ENCODE data around the gene RYR1. TPM values are rescaled to one million over a fixed set of nuclear protein-coding genes. Genes with fewer than 3 reads are reported as not detected.

Gene RYR1
- total RNA-seq, 2 experiments from 2014 or later: 0.20 to 1.2 TPM

- no peaks in the 10 kb centered on the region for H3K4me1 Mint-ChIP-seq (ENCODE audit: low read depth)
- H3K27ac Mint-ChIP-seq: no peak overlapping the region
- ChIA-PET POLR2A (no interaction called here), CTCF (no interaction called here)
- no peak overlapping the region for H3K4me3 Mint-ChIP-seq
- H3K4me3 ChIP-seq (ENCODE audit: low read length): no peak overlapping the region
- H3K27me3 ChIP-seq (ENCODE audit: control insufficient read depth in 1 of 2, insufficient read depth in 2 of 2, low read length in 2 of 2): no peaks in the 10 kb centered on the region
- H3K4me1 ChIP-seq (ENCODE audit: insufficient read depth, low read length): no peaks in the 10 kb centered on the region
- intact Hi-C loops (cut with DNase I, micrococcal nuclease): no loop called here
- H3K27me3 Mint-ChIP-seq: peaks cover 10% of the 10 kb centered on the region
- no peak for TF ChIP-seq CTCF (IDR thresholded peaks at IDR 0.05)
- no peaks in the 10 kb centered on the region for H3K36me3 Mint-ChIP-seq (ENCODE audit: low read depth)
- ATAC-seq (ENCODE audit: poor library complexity) (no peak), DNase-seq (no peak)
- H3K9me3 ChIP-seq (ENCODE audit: control insufficient read depth in 1 of 2, insufficient read depth in 1 of 2, low read length in 2 of 2): peaks cover 0 to 8% of the 10 kb centered on the region in 2 experiments
- H3K36me3 ChIP-seq (ENCODE audit: insufficient read depth, low read length): no peaks in the 10 kb centered on the region
- peaks cover 3% of the 10 kb centered on the region for H3K9me3 Mint-ChIP-seq
- no peak overlapping the region for H3K27ac ChIP-seq (ENCODE audit: low read depth in 1 of 2, low read length in 2 of 2)
Observed at GRCh38 chr19:38448225-38448624, 14.7 kb downstream of the RYR1 start.

- H3K4me1 Mint-ChIP-seq (ENCODE audit: low read depth): no peaks in the 10 kb centered on the region
- intact Hi-C loops (cut with DNase I, micrococcal nuclease): no loop called here
- H3K27me3 ChIP-seq (ENCODE audit: control insufficient read depth in 1 of 2, insufficient read depth in 2 of 2, low read length in 2 of 2): no peaks in the 10 kb centered on the region
- no peaks in the 10 kb centered on the region for H3K4me1 ChIP-seq (ENCODE audit: insufficient read depth, low read length)
- ChIA-PET CTCF (no interaction called here), POLR2A (no interaction called here)
- no peak for DNase-seq
- H3K4me3 Mint-ChIP-seq: no peak overlapping the region
- no peak for ATAC-seq (ENCODE audit: poor library complexity)
- peaks cover 5% of the 10 kb centered on the region for H3K27me3 Mint-ChIP-seq
- H3K27ac Mint-ChIP-seq: no peak overlapping the region
- H3K36me3 Mint-ChIP-seq (ENCODE audit: low read depth): no peaks in the 10 kb centered on the region
- peaks cover 0 to 8% of the 10 kb centered on the region in 2 experiments for H3K9me3 ChIP-seq (ENCODE audit: control insufficient read depth in 1 of 2, insufficient read depth in 1 of 2, low read length in 2 of 2)
- H3K27ac ChIP-seq (ENCODE audit: low read depth in 1 of 2, low read length in 2 of 2): no peak overlapping the region
- TF ChIP-seq CTCF (IDR thresholded peaks at IDR 0.05): no peak
- H3K4me3 ChIP-seq (ENCODE audit: low read length): no peak overlapping the region
- H3K9me3 Mint-ChIP-seq: peaks cover 3% of the 10 kb centered on the region
- no peaks in the 10 kb centered on the region for H3K36me3 ChIP-seq (ENCODE audit: insufficient read depth, low read length)
Observed at GRCh38 chr19:38449518-38449917, 16.0 kb downstream of the RYR1 start.

GRCh38 chr19:38451036-38451435 lies 17.5 kb downstream of the RYR1 start:
- no peaks in the 10 kb centered on the region for H3K36me3 Mint-ChIP-seq (ENCODE audit: low read depth)

More at GRCh38 chr19:38451036-38451435, 17.5 kb downstream of the RYR1 start:
- Mint-ChIP-seq H3K27ac (no peak overlapping the region), H3K4me3 (no peak overlapping the region), H3K9me3 (peaks cover 3% of the 10 kb centered on the region), H3K4me1 (ENCODE audit: low read depth) (no peaks in the 10 kb centered on the region), H3K27me3 (peaks cover 5% of the 10 kb centered on the region)
- intact Hi-C loops (cut with DNase I, micrococcal nuclease): no loop called here
- no peak for ATAC-seq (ENCODE audit: poor library complexity)
- no peak for DNase-seq
- Histone ChIP-seq H3K27ac (ENCODE audit: low read depth in 1 of 2, low read length in 2 of 2) (no peak overlapping the region), H3K4me3 (ENCODE audit: low read length) (no peak overlapping the region), H3K36me3 (ENCODE audit: insufficient read depth, low read length) (no peaks in the 10 kb centered on the region), H3K27me3 (ENCODE audit: control insufficient read depth in 1 of 2, insufficient read depth in 2 of 2, low read length in 2 of 2) (no peaks in the 10 kb centered on the region), H3K9me3 (ENCODE audit: control insufficient read depth in 1 of 2, insufficient read depth in 1 of 2, low read length in 2 of 2) (peaks cover 0 to 8% of the 10 kb centered on the region in 2 experiments), H3K4me1 (ENCODE audit: insufficient read depth, low read length) (no peaks in the 10 kb centered on the region)
- ChIA-PET CTCF (no interaction called here), POLR2A (no interaction called here)
- no peak for TF ChIP-seq CTCF (IDR thresholded peaks at IDR 0.05)

All from CD4-positive, alpha-beta T cell (primary cell).